RWPE2 (cell line): ENCODE data around the gene KITLG.

Experiments
- ATAC-seq: fragments of 200-7000 bp; cut with Tn5 transposase; 3 replicates; pipeline ENCODE4 v1.9.1; 2021; ENCODE audit warnings: low read depth
- DNase-seq: peaks from one replicate; pipeline ENCODE4 v3.0.0-alpha.2; 2020; ENCODE audit warnings: low spot score
- H3K27ac ChIP-seq: fragments of 450-650 bp; 2 replicates; pipeline ENCODE4 v1.5.1; 2017; ENCODE audit warnings: mild to moderate bottlenecking; ENCODE audit not compliant: poor library complexity, severe bottlenecking
- H3K27me3 ChIP-seq: fragments of 250-450 bp; sonication (Bioruptor Pico); 2 replicates; pipeline ENCODE4 v1.5.1; 2021; ENCODE audit warnings: mild to moderate bottlenecking, moderate library complexity; ENCODE audit not compliant: insufficient read depth, poor library complexity, severe bottlenecking
- H3K36me3 ChIP-seq: fragments of 250-450 bp; sonication (Bioruptor Pico); 2 replicates; pipeline ENCODE4 v1.5.1; 2020; ENCODE audit warnings: low read depth, mild to moderate bottlenecking, moderate library complexity
- H3K4me1 ChIP-seq: fragments of 250-450 bp; sonication (Bioruptor Pico); 2 replicates; pipeline ENCODE4 v1.5.1; 2021; ENCODE audit warnings: mild to moderate bottlenecking, moderate library complexity; ENCODE audit not compliant: insufficient read depth, poor library complexity, severe bottlenecking
- H3K4me3 ChIP-seq: fragments of 250-450 bp; sonication (Bioruptor Pico); 2 replicates; pipeline ENCODE4 v1.5.1; 2021; ENCODE audit warnings: mild to moderate bottlenecking, moderate library complexity; ENCODE audit not compliant: severe bottlenecking
- H3K9me3 ChIP-seq: fragments of 250-450 bp; sonication (Bioruptor Pico); 2 replicates; pipeline ENCODE4 v1.5.1; 2021; ENCODE audit warnings: mild to moderate bottlenecking, moderate library complexity; ENCODE audit not compliant: severe bottlenecking
- CTCF ChIP-seq: fragments of 450-650 bp; IDR thresholded peaks from one replicate; pipeline ENCODE4 v1.5.1; 2017; ENCODE audit warnings: mild to moderate bottlenecking, moderate library complexity; ENCODE audit not compliant: poor library complexity, severe bottlenecking

KITLG gene

DNA sequence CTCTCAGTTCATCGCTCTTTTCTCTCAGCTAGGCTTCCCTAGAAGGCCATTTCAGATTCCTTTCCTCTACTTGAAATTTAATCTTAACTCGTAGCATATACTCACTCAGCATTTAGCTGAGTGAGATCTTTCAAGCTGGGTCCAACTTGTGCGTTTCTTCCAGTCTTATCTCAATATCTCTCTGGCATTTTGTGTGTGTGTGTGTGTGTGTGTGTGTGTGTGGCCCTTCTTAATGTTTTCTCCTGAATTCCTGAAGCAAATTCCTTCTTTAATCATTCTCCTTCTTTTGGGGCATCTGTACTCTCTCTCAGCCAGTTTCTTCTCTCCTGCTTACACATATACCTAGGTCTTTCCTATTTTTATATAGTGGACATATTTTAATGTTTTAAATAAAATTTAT, 129.1 kb downstream of the KITLG start:
- no peak for DNase-seq
- H3K27me3 ChIP-seq: no peaks in the 10 kb centered on the region
- no peak for ATAC-seq
- TF ChIP-seq CTCF: no peak
- H3K27ac ChIP-seq: no peak overlapping the region
- H3K9me3 ChIP-seq: no peaks in the 10 kb centered on the region
- H3K4me1 ChIP-seq: no peaks in the 10 kb centered on the region
- no peaks in the 10 kb centered on the region for H3K36me3 ChIP-seq
- no peak overlapping the region for H3K4me3 ChIP-seq

DNA sequence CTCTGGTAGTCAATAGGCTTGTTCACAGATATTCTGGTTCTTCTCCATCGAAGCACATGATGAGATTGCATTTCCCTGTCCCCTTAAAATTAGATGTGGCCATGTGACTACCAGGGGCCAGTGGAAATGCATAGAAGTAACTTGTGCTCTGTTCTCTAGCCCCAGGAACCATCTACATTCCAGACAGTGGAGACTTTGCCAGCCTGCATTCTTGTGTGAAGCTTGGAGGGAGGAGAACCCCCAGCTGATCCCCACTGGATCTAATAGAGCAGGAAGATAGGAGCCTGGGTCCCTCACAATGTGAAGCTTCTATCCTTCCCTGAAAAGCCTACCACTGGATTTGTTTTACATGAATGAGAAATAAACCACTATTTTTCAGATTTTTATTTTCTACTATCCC, 130.1 kb downstream of the KITLG start:
- Histone ChIP-seq H3K27me3 (no peaks in the 10 kb centered on the region), H3K27ac (no peak overlapping the region), H3K9me3 (no peaks in the 10 kb centered on the region), H3K4me1 (no peaks in the 10 kb centered on the region), H3K4me3 (no peak overlapping the region), H3K36me3 (no peaks in the 10 kb centered on the region)
- DNase-seq (no peak), ATAC-seq (no peak)
- TF ChIP-seq CTCF: no peak

DNA sequence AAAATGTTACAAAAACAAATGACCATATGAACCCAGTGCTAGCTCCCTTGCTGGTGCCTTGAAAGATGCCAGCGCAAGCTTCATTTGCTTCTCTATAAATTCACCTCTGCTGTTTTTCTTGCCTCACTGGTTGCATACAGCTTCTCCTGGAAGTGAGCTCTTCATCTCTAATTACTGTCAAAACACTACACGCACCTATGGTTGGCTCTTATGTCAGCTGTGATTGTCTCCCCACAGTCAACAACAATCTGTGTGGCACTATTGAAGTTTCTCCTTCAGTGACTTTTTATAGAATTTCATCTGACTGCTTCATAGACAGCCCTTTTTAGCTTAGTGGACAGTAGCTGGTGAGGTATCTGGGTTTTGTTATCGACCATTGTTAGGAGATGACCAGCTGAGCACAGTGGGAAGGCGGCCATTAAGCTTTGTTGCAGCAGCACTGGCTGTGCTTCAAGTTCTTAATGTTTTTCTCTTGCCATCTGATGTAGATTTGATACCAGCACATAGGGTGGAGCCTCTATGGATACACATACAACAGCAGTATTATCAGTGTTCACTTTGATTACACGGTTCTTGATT, 131.8 kb downstream of the KITLG start:
- H3K27ac ChIP-seq: no peak overlapping the region

DNA sequence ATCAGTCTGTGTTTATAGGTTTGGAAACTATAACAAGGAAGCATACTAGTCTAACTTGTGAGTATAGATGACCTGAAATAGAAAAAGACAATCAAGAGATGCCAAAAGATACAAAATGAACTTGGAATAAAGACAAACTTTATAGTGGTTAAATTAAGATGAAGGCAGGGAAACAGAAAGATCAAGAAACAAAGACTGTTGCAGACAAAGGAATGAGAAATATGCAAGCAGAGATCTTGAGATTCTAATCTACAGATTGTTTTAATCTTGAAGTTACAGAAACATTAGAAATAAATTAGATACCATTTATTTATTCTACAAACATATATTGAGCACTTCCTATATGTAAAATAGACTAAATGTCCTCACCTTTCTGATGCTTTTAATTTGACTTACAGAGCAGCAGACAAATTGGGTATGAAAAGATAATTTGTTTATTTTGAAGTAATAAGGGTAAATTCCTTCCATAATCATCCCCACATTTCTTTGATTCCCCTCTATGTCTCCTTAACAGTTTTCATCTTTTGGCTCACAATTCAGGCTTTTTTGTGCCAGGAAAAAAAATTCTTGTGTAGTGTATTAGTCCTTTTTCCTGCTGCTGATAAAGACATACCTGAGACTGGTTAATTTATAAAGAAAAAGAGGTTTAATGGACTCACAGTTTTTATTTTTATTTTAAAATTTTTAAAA, 134.4 kb downstream of the KITLG start:
- Histone ChIP-seq H3K4me3 (no peak overlapping the region), H3K4me1 (no peaks in the 10 kb centered on the region), H3K27me3 (no peaks in the 10 kb centered on the region), H3K36me3 (no peaks in the 10 kb centered on the region), H3K9me3 (no peaks in the 10 kb centered on the region), H3K27ac (no peak overlapping the region)
- DNase-seq (no peak), ATAC-seq (no peak)
- TF ChIP-seq CTCF: no peak

More for the DNA sequence above, 131.8 kb downstream of the KITLG start:
- no peaks in the 10 kb centered on the region for H3K36me3 ChIP-seq
- no peaks in the 10 kb centered on the region for H3K9me3 ChIP-seq
- H3K4me1 ChIP-seq: no peaks in the 10 kb centered on the region
- DNase-seq: no peak
- no peaks in the 10 kb centered on the region for H3K27me3 ChIP-seq
- ATAC-seq: no peak
- no peak overlapping the region for H3K4me3 ChIP-seq
- no peak for TF ChIP-seq CTCF

DNA sequence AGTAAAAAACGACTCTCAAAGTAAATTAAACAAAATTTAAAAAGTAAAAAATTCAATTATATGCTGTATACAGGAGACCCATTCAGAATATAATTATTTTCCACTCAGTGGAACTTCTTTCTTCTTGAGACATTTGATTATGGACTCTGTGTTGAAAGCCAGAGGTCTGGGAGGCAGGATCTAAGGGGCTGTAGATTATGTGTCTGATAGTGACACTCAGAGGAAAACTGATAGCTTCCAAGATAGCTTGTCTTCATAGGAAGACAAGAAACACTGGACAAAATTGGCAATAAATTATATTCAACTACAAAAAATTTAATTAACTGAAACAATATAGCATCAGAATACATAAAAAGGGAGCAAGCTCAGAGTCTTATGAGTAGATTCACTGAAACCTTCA, 135.8 kb downstream of the KITLG start:
- TF ChIP-seq CTCF: no peak
- H3K36me3 ChIP-seq: no peaks in the 10 kb centered on the region
- no peak overlapping the region for H3K4me3 ChIP-seq
- DNase-seq (no peak), ATAC-seq (no peak)
- H3K27me3 ChIP-seq: no peaks in the 10 kb centered on the region
- no peaks in the 10 kb centered on the region for H3K9me3 ChIP-seq
- H3K27ac ChIP-seq: no peak overlapping the region
- no peaks in the 10 kb centered on the region for H3K4me1 ChIP-seq
